Measurements from ENCODE around the gene GPC6. TPM values are rescaled to one million over a fixed set of nuclear protein-coding genes. Genes with fewer than 3 reads are reported as not detected.

GPC6 gene
- total and polyA plus RNA-seq, 2 donors (not counting 1 experiment from before 2014, with no cell fraction given) = not detected

GRCh38 chr13:93789058-93789457 is 562.5 kb downstream of the GPC6 start:
- Histone ChIP-seq H3K4me1 (ENCODE audit: control insufficient read depth in 2 of 2, insufficient read depth in 2 of 2, low read length in 2 of 2) (no peaks in the 10 kb centered on the region), H3K9ac (ENCODE audit: low read length) (no peak overlapping the region), H3K9me3 (ENCODE audit: control extremely low read depth in 1 of 3, control insufficient read depth in 2 of 3, insufficient read depth in 1 of 3, low read length in 2 of 3) (peaks cover 0 to 2% (median 0%) of the 10 kb centered on the region in 3 donors), H3K4me3 (ENCODE audit: control extremely low read depth in 1 of 5, extremely low read depth in 1 of 5, insufficient read depth in 1 of 5, low read depth in 2 of 5, low read length in 4 of 5) (no peak overlapping the region), H3K27me3 (replicated peaks in 1 of 4; ENCODE audit: control extremely low read depth in 1 of 4, control insufficient read depth in 3 of 4, insufficient read depth in 4 of 4, low read length in 3 of 4) (no peaks in the 10 kb centered on the region), H3K27ac (ENCODE audit: low read length in 2 of 2) (no peak overlapping the region), H3K79me2 (ENCODE audit: control insufficient read depth, insufficient read depth, low read length) (no peaks in the 10 kb centered on the region), H3K36me3 (replicated peaks in 1 of 2; ENCODE audit: control extremely low read depth in 1 of 2, control insufficient read depth in 1 of 2, extremely low read depth in 1 of 2, insufficient read depth in 2 of 2, low read length in 1 of 2) (no peaks in the 10 kb centered on the region), H2AFZ (ENCODE audit: insufficient read depth, low read depth, low read length, poor library complexity, severe bottlenecking) (no peak overlapping the region), H4K20me1 (ENCODE audit: control insufficient read depth, insufficient read depth, low read length, poor library complexity, severe bottlenecking) (no peaks in the 10 kb centered on the region), H3K4me2 (replicated peaks; ENCODE audit: low read depth, low read length, poor library complexity, severe bottlenecking) (no peak overlapping the region)
- Mint-ChIP-seq H3K4me1 (no peaks in the 10 kb centered on the region), H3K9me3 (ENCODE audit: insufficient read depth) (peaks cover 2% of the 10 kb centered on the region), H3K27ac (no peak overlapping the region), H3K4me3 (no peak overlapping the region), H3K27me3 (no peaks in the 10 kb centered on the region)
- CTCF ChIA-PET = no interaction called here
- DNase-seq (no peak), ATAC-seq (ENCODE audit: low read depth) (no peak)
- POLR2A ChIA-PET = no interaction called here
- TF ChIP-seq EZH2 (IDR thresholded peaks at IDR 0.05; ENCODE audit: borderline replicate concordance, insufficient read depth, low read depth, low read length, poor library complexity, severe bottlenecking) = no peak
- TF ChIP-seq, protein P1, sequence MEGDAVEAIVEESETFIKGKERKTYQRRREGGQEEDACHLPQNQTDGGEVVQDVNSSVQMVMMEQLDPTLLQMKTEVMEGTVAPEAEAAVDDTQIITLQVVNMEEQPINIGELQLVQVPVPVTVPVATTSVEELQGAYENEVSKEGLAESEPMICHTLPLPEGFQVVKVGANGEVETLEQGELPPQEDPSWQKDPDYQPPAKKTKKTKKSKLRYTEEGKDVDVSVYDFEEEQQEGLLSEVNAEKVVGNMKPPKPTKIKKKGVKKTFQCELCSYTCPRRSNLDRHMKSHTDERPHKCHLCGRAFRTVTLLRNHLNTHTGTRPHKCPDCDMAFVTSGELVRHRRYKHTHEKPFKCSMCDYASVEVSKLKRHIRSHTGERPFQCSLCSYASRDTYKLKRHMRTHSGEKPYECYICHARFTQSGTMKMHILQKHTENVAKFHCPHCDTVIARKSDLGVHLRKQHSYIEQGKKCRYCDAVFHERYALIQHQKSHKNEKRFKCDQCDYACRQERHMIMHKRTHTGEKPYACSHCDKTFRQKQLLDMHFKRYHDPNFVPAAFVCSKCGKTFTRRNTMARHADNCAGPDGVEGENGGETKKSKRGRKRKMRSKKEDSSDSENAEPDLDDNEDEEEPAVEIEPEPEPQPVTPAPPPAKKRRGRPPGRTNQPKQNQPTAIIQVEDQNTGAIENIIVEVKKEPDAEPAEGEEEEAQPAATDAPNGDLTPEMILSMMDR (IDR thresholded peaks at IDR 0.05) = no peak
- WGBS (ENCODE audit: insufficient coverage) = 75% methylated on average over 1 of the region's 2 CpGs
- intact Hi-C loops (cut with micrococcal nuclease) = no loop called here

DNA sequence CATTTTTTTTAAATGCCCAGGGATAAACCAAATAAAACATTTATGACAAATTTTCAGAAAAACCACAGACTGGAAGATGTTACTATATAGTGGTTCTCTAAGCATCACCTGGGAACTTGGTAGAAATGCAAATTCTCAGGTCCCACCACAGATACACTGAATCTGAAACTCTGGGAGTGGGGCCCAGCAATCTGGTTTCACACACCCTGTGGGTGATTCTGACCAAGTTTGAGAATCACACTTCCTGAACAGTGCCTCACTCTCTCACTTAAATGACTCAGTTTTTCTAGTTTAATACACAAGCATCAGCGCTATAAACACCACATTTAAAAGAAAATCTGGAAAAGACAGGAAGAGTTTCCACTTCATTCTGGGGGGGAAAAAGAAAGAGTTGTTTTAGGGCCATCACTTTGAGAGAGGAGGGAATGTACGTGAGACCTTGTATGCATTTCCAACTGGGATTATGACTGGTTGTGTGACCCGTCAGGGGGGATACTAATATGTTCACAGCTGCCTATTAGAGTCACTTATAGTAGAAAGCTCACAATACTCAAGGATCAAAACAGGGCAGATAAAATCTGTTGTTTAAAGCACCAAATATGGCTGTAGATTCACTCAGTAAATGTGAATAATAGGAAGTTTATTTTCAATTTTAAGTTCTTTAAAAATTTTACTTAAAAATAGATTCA is 567.7 kb downstream of the GPC6 start:
- no peak for TF ChIP-seq EZH2 (IDR thresholded peaks at IDR 0.05; ENCODE audit: borderline replicate concordance, insufficient read depth, low read depth, low read length, poor library complexity, severe bottlenecking)
- TF ChIP-seq, protein P1 (IDR thresholded peaks at IDR 0.05) = no peak
- H3K36me3 ChIP-seq (replicated peaks in 1 of 2; ENCODE audit: control extremely low read depth in 1 of 2, control insufficient read depth in 1 of 2, extremely low read depth in 1 of 2, insufficient read depth in 2 of 2, low read length in 1 of 2) = no peaks in the 10 kb centered on the region
- no peak overlapping the region for H3K9ac ChIP-seq (ENCODE audit: low read length)
- no peak overlapping the region for H3K4me3 Mint-ChIP-seq
- no peaks in the 10 kb centered on the region for H3K4me1 Mint-ChIP-seq
- H3K27me3 Mint-ChIP-seq = no peaks in the 10 kb centered on the region
- H3K27me3 ChIP-seq (replicated peaks in 1 of 4; ENCODE audit: control extremely low read depth in 1 of 4, control insufficient read depth in 3 of 4, insufficient read depth in 4 of 4, low read length in 3 of 4) = no peaks in the 10 kb centered on the region
- POLR2A ChIA-PET = no interaction called here
- no peak overlapping the region for H3K4me3 ChIP-seq (ENCODE audit: control extremely low read depth in 1 of 5, extremely low read depth in 1 of 5, insufficient read depth in 1 of 5, low read depth in 2 of 5, low read length in 4 of 5)
- no peak overlapping the region for H3K4me2 ChIP-seq (replicated peaks; ENCODE audit: low read depth, low read length, poor library complexity, severe bottlenecking)
- no peak overlapping the region for H2AFZ ChIP-seq (ENCODE audit: insufficient read depth, low read depth, low read length, poor library complexity, severe bottlenecking)
- no peak overlapping the region for H3K27ac ChIP-seq (ENCODE audit: low read length in 2 of 2)
- intact Hi-C loops (cut with micrococcal nuclease) = no loop called here
- no peak for DNase-seq
- H3K4me1 ChIP-seq (ENCODE audit: control insufficient read depth in 2 of 2, insufficient read depth in 2 of 2, low read length in 2 of 2) = no peaks in the 10 kb centered on the region
- H3K27ac Mint-ChIP-seq = no peak overlapping the region
- no peaks in the 10 kb centered on the region for H4K20me1 ChIP-seq (ENCODE audit: control insufficient read depth, insufficient read depth, low read length, poor library complexity, severe bottlenecking)
- no peak for ATAC-seq (ENCODE audit: low read depth)
- H3K79me2 ChIP-seq (ENCODE audit: control insufficient read depth, insufficient read depth, low read length) = no peaks in the 10 kb centered on the region
- CTCF ChIA-PET = no interaction called here
- peaks cover 2% of the 10 kb centered on the region for H3K9me3 Mint-ChIP-seq (ENCODE audit: insufficient read depth)
- no peaks in the 10 kb centered on the region for H3K9me3 ChIP-seq (ENCODE audit: control extremely low read depth in 1 of 3, control insufficient read depth in 2 of 3, insufficient read depth in 1 of 3, low read length in 2 of 3)
- WGBS (ENCODE audit: insufficient coverage) = 29% methylated on average over 1 of the region's 3 CpGs

Measured in B cell (primary cell).